Cardiac muscle cell (in vitro differentiated cells and primary cell): ENCODE measurements around the gene SIRPB2. TPM values are rescaled to one million over a fixed set of nuclear protein-coding genes. Genes with fewer than 3 reads are reported as not detected.
A peak's percentile ranks its signal among the peaks of the same experiment; 100 is the strongest.

Experiments
- DNase-seq, 2 donors: peaks; one replicate each; pipeline versions ENCODE4 v3.0.0 to v3.0.0-alpha.2; 2010 to 2017; ENCODE audit warnings: low read depth in 1 of 2, low spot score in 1 of 2
- H3K27ac ChIP-seq: fragments of 200-600 bp; sonication (generic); 2 replicates; pipeline ENCODE4 v1.5.1; 2016
- H3K27me3 ChIP-seq: fragments of 200-600 bp; sonication (generic); 2 replicates; pipeline ENCODE4 v1.6.0; 2016; ENCODE audit warnings: control low read depth
- H3K36me3 ChIP-seq: fragments of 200-600 bp; sonication (generic); 2 replicates; pipeline ENCODE4 v1.5.1; 2016; ENCODE audit warnings: control low read depth
- H3K4me1 ChIP-seq: fragments of 200-600 bp; sonication (generic); 2 replicates; pipeline ENCODE4 v1.8.1; 2017; ENCODE audit warnings: low read depth, mild to moderate bottlenecking, mixed run types
- H3K4me3 ChIP-seq: fragments of 200-600 bp; sonication (generic); 2 replicates; pipeline ENCODE4 v1.5.1; 2016; ENCODE audit warnings: mild to moderate bottlenecking
- H3K9me3 ChIP-seq: fragments of 200-600 bp; sonication (generic); 2 replicates; pipeline ENCODE4 v1.5.1; 2017; ENCODE audit warnings: low read depth, mild to moderate bottlenecking, control low read depth
- polyA plus RNA-seq: library from polyadenylated mRNA; unstranded; fragments of >200 nt; fragmentation: Nextera tagmentation; extraction: Ambion mirVana; gene quantifications from 2 replicates; pipeline ENCODE4 v1.2.1, GENCODE V29; 2016
- total RNA-seq: library from RNA; depleted of rRNA; stranded (reverse); fragments of >200 nt; gene quantifications from 2 replicates; pipeline ENCODE4 v1.2.3, GENCODE V29; 2016
- TF ChIP-seq, protein P1 (sequence below): IDR thresholded peaks from 2 replicates; pipeline ENCODE4 v1.5.1; 2012; ENCODE audit warnings: low read depth, mild to moderate bottlenecking, low read length

Gene SIRPB2
- total and polyA plus RNA-seq, 2 experiments from 2014 or later, result not detected

DNA sequence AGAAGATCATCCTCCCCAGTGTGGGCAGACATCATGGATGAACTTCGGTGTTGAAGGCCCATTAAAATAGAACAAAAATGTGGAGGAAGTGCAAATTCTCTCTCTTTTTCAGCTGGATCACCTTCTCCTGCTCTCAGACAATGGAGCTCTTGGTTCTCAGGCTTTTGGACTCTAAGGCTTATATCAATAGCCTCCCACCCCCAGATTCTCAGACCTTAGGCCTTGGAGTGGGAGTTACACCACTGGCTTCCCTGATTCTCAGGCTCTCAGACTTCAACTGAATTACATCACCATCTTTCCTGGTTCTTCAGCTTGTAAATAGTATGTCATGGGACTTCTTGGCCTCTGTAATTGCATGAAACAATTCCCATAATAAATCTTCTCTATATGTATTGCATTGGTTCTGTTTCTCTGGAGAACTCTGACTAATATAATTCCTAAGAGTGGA is 61.2 kb downstream of the SIRPB2 start:
- TF ChIP-seq, protein P1, sequence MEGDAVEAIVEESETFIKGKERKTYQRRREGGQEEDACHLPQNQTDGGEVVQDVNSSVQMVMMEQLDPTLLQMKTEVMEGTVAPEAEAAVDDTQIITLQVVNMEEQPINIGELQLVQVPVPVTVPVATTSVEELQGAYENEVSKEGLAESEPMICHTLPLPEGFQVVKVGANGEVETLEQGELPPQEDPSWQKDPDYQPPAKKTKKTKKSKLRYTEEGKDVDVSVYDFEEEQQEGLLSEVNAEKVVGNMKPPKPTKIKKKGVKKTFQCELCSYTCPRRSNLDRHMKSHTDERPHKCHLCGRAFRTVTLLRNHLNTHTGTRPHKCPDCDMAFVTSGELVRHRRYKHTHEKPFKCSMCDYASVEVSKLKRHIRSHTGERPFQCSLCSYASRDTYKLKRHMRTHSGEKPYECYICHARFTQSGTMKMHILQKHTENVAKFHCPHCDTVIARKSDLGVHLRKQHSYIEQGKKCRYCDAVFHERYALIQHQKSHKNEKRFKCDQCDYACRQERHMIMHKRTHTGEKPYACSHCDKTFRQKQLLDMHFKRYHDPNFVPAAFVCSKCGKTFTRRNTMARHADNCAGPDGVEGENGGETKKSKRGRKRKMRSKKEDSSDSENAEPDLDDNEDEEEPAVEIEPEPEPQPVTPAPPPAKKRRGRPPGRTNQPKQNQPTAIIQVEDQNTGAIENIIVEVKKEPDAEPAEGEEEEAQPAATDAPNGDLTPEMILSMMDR, result no peak
- no peaks in the 10 kb centered on the region for H3K36me3 ChIP-seq
- H3K4me3 ChIP-seq, result no peak overlapping the region
- DNase-seq, result peak in 1 of 2 donors; percentile 56
- H3K4me1 ChIP-seq, result no peaks in the 10 kb centered on the region
- no peaks in the 10 kb centered on the region for H3K9me3 ChIP-seq
- no peak overlapping the region for H3K27ac ChIP-seq
- no peaks in the 10 kb centered on the region for H3K27me3 ChIP-seq

DNA sequence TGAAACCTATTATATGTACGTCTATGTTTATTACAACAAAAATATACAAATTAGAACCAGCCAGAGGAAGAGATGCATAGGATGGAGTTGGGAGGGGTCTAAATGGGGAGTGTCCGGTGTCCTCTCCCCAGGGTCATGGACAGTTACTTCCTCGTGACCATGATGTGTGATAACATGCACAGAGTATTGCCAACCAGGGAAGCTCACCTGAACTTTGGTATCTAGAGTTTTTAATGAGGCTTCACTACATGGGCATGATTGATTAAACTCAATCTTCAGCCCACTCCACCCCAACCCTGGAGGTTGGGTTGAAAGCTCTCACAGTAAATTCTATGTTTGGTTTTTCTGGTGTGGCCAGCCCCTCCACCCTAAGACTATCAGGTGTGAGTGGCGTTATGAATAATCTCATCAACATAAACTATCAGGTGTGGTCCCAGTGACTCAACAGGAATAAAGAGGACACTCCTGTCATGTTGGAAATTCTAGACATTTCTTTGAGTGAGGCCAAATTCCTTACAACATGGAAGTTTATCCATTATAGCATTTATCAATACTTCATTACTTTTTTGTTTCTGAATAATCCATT is 62.0 kb downstream of the SIRPB2 start:
- no peak for DNase-seq
- H3K9me3 ChIP-seq, result no peaks in the 10 kb centered on the region
- TF ChIP-seq, protein P1, result no peak
- H3K36me3 ChIP-seq, result no peaks in the 10 kb centered on the region
- no peak overlapping the region for H3K27ac ChIP-seq
- no peak overlapping the region for H3K4me3 ChIP-seq
- no peaks in the 10 kb centered on the region for H3K27me3 ChIP-seq
- H3K4me1 ChIP-seq, result no peaks in the 10 kb centered on the region

DNA sequence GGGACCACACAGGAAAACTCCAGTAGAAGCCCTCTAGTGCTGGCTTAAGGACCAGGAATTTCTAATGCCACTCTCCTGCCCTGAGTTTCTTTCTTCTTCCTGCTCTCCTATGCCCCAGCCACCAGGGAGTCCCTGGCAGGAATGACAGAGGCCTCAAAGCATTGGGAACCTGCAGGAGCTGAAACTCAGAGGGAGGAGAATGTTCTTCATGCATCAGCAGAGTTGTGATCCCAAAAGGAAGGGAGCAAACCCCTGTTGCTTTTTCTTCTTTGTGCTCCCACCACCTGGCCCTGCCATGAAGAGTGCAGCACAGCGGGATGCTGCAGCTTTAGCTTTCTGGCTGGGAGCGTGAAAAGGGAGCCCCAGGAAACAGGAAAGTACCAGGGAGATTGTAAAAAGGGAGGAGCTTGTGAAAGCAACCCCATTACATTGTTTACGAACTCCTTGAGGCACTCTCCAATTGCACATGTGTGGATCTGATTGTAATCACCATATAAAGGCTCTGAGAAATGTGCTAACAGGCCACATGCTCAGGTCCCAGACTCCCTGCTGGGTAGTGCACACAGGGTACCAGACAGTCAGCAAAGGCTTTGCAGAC is 63.7 kb downstream of the SIRPB2 start:
- Histone ChIP-seq H3K4me1 (no peaks in the 10 kb centered on the region), H3K27ac (no peak overlapping the region), H3K4me3 (no peak overlapping the region), H3K9me3 (no peaks in the 10 kb centered on the region), H3K27me3 (no peaks in the 10 kb centered on the region), H3K36me3 (no peaks in the 10 kb centered on the region)
- TF ChIP-seq, protein P1, result no peak
- peak in 1 of 2 donors; percentile 24 for DNase-seq

DNA sequence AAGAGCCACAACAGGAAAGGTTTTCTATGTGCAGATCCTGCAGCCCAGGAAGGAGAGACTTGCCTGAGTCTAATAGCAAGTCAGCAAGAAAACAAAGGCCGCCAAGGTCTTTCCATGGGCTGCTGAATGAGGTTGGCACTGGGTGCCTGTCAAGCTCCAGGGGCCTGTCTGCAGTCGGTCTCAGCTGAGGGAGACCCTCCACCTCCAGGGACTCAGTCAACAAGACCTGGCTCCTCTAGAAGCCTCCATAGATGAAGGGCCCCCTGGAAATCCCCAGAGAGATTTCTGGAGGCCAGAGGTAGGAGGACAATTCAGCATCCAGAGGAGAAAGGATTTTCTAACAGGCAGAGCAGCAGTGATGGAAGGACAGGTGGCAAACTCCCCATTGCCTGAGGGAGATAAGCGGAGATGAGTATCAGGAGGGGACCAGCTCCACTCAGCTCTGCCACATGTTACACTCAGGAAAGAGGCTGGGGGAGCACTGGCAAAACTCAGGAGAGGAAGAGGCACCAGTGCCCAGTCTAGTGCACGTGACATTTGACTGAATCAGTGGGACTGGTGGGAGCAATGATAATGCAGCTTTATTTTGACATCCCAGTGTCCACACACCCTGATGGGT is 64.9 kb downstream of the SIRPB2 start:
- TF ChIP-seq, protein P1, result no peak
- DNase-seq, result no peak
- H3K9me3 ChIP-seq, result no peaks in the 10 kb centered on the region
- no peaks in the 10 kb centered on the region for H3K36me3 ChIP-seq
- no peak overlapping the region for H3K4me3 ChIP-seq
- H3K27me3 ChIP-seq, result no peaks in the 10 kb centered on the region
- H3K27ac ChIP-seq, result no peak overlapping the region
- H3K4me1 ChIP-seq, result no peaks in the 10 kb centered on the region

Other genes starting within 250 kb of the SIRPB2 start
- 8.1 and 14.6 TPM in 2 replicates for gene SNPH, start 225.1 kb downstream of the SIRPB2 start, total RNA-seq
- gene SNPH, start 225.1 kb downstream of the SIRPB2 start, polyA plus RNA-seq, result 3.8 and 7.4 TPM in 2 replicates
- gene SDCBP2, start 162.3 kb downstream of the SIRPB2 start, total RNA-seq, result 8.0 and 9.4 TPM in 2 replicates
- 6.2 and 8.9 TPM in 2 replicates for gene SDCBP2, start 162.3 kb downstream of the SIRPB2 start, polyA plus RNA-seq
- gene FKBP1A, start 98.4 kb downstream of the SIRPB2 start, total RNA-seq, result 95.1 and 122 TPM in 2 replicates
- 129 and 162 TPM in 2 replicates for gene FKBP1A, start 98.4 kb downstream of the SIRPB2 start, polyA plus RNA-seq
- 46.2 and 51.6 TPM in 2 replicates for gene NSFL1C, start 24.6 kb downstream of the SIRPB2 start, total RNA-seq
- 85.8 and 102 TPM in 2 replicates for gene NSFL1C, start 24.6 kb downstream of the SIRPB2 start, polyA plus RNA-seq
- not detected in 2 replicates for gene SIRPD, start 66.3 kb upstream of the SIRPB2 start, total RNA-seq
- gene SIRPD, start 66.3 kb upstream of the SIRPB2 start, polyA plus RNA-seq, result not detected in 2 replicates
- not detected in 2 replicates for gene SIRPB1, start 128.6 kb upstream of the SIRPB2 start, total RNA-seq
- gene SIRPB1, start 128.6 kb upstream of the SIRPB2 start, polyA plus RNA-seq, result not detected in 2 replicates
- gene SIRPG, start 166.4 kb upstream of the SIRPB2 start, total RNA-seq, result not detected in 2 replicates
- gene SIRPG, start 166.4 kb upstream of the SIRPB2 start, polyA plus RNA-seq, result not detected in 2 replicates